Measurements from ENCODE around the gene EXOSC3. TPM values are rescaled to one million over a fixed set of nuclear protein-coding genes. Genes with fewer than 3 reads are reported as not detected.
A peak's percentile ranks its signal among the peaks of the same experiment; 100 is the strongest.

The EXOSC3 gene
- total RNA-seq, 2 donors from 2014 or later, result 66.7 to 67.6 TPM

GRCh38 chr9:37790096-37790495 is 5.2 kb upstream of the EXOSC3 start:
- Mint-ChIP-seq H3K9me3 (no peaks in the 10 kb centered on the region), H3K4me3 (no peak overlapping the region), H3K4me1 (no peaks in the 10 kb centered on the region), H3K27me3 (ENCODE audit: insufficient read depth) (peaks cover 58% of the 10 kb centered on the region), H3K27ac (no peak overlapping the region), H3K36me3 (ENCODE audit: low read depth) (no peaks in the 10 kb centered on the region)
- 90 to 96% methylated on average over 2 of the region's 2 CpGs for WGBS, 2 experiments (ENCODE audit: insufficient coverage in 1 of 2, insufficient read length in 1 of 2)
- no peak overlapping the region for H3K27ac ChIP-seq (ENCODE audit: low read depth, low read length)
- no peaks in the 10 kb centered on the region for H3K9me3 ChIP-seq (ENCODE audit: control insufficient read depth, low read length)
- DNase-seq, result no peak
- H3K4me1 ChIP-seq (ENCODE audit: control insufficient read depth, insufficient read depth, low read length), result no peaks in the 10 kb centered on the region
- H3K4me3 ChIP-seq (ENCODE audit: low read length), result no peak overlapping the region
- H3K36me3 ChIP-seq (ENCODE audit: control insufficient read depth, insufficient read depth, low read length), result no peaks in the 10 kb centered on the region
- peaks cover 21% of the 10 kb centered on the region for H3K27me3 ChIP-seq (ENCODE audit: control insufficient read depth, insufficient read depth, low read length, poor library complexity, severe bottlenecking)
- no peak for TF ChIP-seq CTCF (conservative IDR thresholded peaks at IDR 0.05)
- no peak overlapping the region for H3K9ac ChIP-seq (ENCODE audit: extremely low read depth, low read length, poor library complexity, severe bottlenecking)

- Mint-ChIP-seq H3K4me3 (no peak overlapping the region), H3K27me3 (ENCODE audit: insufficient read depth) (peaks cover 47% of the 10 kb centered on the region), H3K4me1 (no peaks in the 10 kb centered on the region), H3K27ac (no peak overlapping the region), H3K36me3 (ENCODE audit: low read depth) (peaks cover 1% of the 10 kb centered on the region), H3K9me3 (no peaks in the 10 kb centered on the region)
- no peaks in the 10 kb centered on the region for H3K9me3 ChIP-seq (ENCODE audit: control insufficient read depth, low read length)
- H3K27ac ChIP-seq (ENCODE audit: low read depth, low read length), result no peak overlapping the region
- 84 to 87% methylated on average over 5 to 6 of the region's 6 CpGs for WGBS, 2 experiments (ENCODE audit: insufficient coverage in 1 of 2, insufficient read length in 1 of 2)
- H3K36me3 ChIP-seq (ENCODE audit: control insufficient read depth, insufficient read depth, low read length), result peaks cover 2% of the 10 kb centered on the region
- DNase-seq, result no peak
- H3K27me3 ChIP-seq (ENCODE audit: control insufficient read depth, insufficient read depth, low read length, poor library complexity, severe bottlenecking), result peaks cover 8% of the 10 kb centered on the region
- H3K4me3 ChIP-seq (ENCODE audit: low read length), result no peak overlapping the region
- TF ChIP-seq CTCF (conservative IDR thresholded peaks at IDR 0.05), result no peak
- no peak overlapping the region for H3K9ac ChIP-seq (ENCODE audit: extremely low read depth, low read length, poor library complexity, severe bottlenecking)
- no peaks in the 10 kb centered on the region for H3K4me1 ChIP-seq (ENCODE audit: control insufficient read depth, insufficient read depth, low read length)
These were observed 3.5 kb upstream of the EXOSC3 start for GRCh38 chr9:37788332-37788731.

GRCh38 chr9:37787059-37787458 is 2.2 kb upstream of the EXOSC3 start:
- 96 to 97% methylated on average over 18 to 45 of the region's 45 CpGs for WGBS, 2 experiments (ENCODE audit: insufficient coverage in 1 of 2, insufficient read length in 1 of 2)
- H3K36me3 Mint-ChIP-seq (ENCODE audit: low read depth), result peaks cover 12% of the 10 kb centered on the region
- H3K9me3 ChIP-seq (ENCODE audit: control insufficient read depth, low read length), result no peaks in the 10 kb centered on the region
- peak; percentile 79 for DNase-seq
- peak; percentile 38 for TF ChIP-seq CTCF (conservative IDR thresholded peaks at IDR 0.05)
- H3K36me3 ChIP-seq (ENCODE audit: control insufficient read depth, insufficient read depth, low read length), result peaks cover 14% of the 10 kb centered on the region
- no peaks in the 10 kb centered on the region for H3K4me1 ChIP-seq (ENCODE audit: control insufficient read depth, insufficient read depth, low read length)
- peaks cover 44% of the 10 kb centered on the region for H3K27me3 Mint-ChIP-seq (ENCODE audit: insufficient read depth)
- no peaks in the 10 kb centered on the region for H3K9me3 Mint-ChIP-seq
- H3K27ac Mint-ChIP-seq, result no peak overlapping the region
- peaks cover 8% of the 10 kb centered on the region for H3K27me3 ChIP-seq (ENCODE audit: control insufficient read depth, insufficient read depth, low read length, poor library complexity, severe bottlenecking)
- H3K27ac ChIP-seq (ENCODE audit: low read depth, low read length), result no peak overlapping the region
- no peak overlapping the region for H3K4me3 ChIP-seq (ENCODE audit: low read length)
- no peak overlapping the region for H3K9ac ChIP-seq (ENCODE audit: extremely low read depth, low read length, poor library complexity, severe bottlenecking)
- peaks cover 5% of the 10 kb centered on the region for H3K4me1 Mint-ChIP-seq
- no peak overlapping the region for H3K4me3 Mint-ChIP-seq

All from endodermal cell (in vitro differentiated cells).